Mesothelial cell of epicardium (in vitro differentiated cells): ENCODE measurements around the gene GLIS2. TPM values are rescaled to one million over a fixed set of nuclear protein-coding genes. Genes with fewer than 3 reads are reported as not detected.
"Not testable (repeated sequence)": the region's sequence is repeated elsewhere in the genome, so short reads cannot be mapped to it uniquely, and the experiment has no call there.

ENCODE experiments used
- DNase-seq, 2 experiments: peaks; one replicate each; pipeline ENCODE4 v3.0.0; 2021; ENCODE audit warnings: low spot score in 2 of 2; ENCODE audit not compliant: unreplicated experiment in 2 of 2
- H3K27ac Mint-ChIP-seq: 2 replicates; pipeline ENCODE4 v1.8.0; 2021; ENCODE audit warnings: mixed read lengths
- H3K27me3 Mint-ChIP-seq: 2 replicates; pipeline ENCODE4 v1.8.0; 2021; ENCODE audit warnings: low read depth, mixed read lengths
- H3K36me3 Mint-ChIP-seq: 2 replicates; pipeline ENCODE4 v1.8.0; 2021; ENCODE audit warnings: mixed read lengths
- H3K4me1 Mint-ChIP-seq: 2 replicates; pipeline ENCODE4 v1.8.0; 2021; ENCODE audit warnings: mixed read lengths
- H3K4me3 Mint-ChIP-seq: 2 replicates; pipeline ENCODE4 v1.8.0; 2021; ENCODE audit warnings: mild to moderate bottlenecking, moderate library complexity, mixed read lengths
- H3K9me3 Mint-ChIP-seq: 2 replicates; pipeline ENCODE4 v1.8.0; 2021; ENCODE audit warnings: mixed read lengths
- CTCF ChIP-seq: fragments of 200-600 bp; sonication (generic); IDR thresholded peaks from one replicate; pipeline ENCODE4 v1.5.0; 2021; ENCODE audit warnings: antibody characterized with exemption; ENCODE audit not compliant: unreplicated experiment
- total RNA-seq: library from RNA; stranded (reverse); gene quantifications from 3 replicates; pipeline ENCODE4 v1.2.1, GENCODE V29; 2021

The GLIS2 gene
- total RNA-seq, 1 donor from 2014 or later, result 79.6 TPM

- Mint-ChIP-seq H3K27ac (peak overlapping the region; percentile 83), H3K9me3 (no peaks in the 10 kb centered on the region), H3K4me1 (peaks cover 14% of the 10 kb centered on the region), H3K4me3 (no peak overlapping the region), H3K36me3 (peaks cover 13% of the 10 kb centered on the region), H3K27me3 (no peaks in the 10 kb centered on the region)
- no peak for DNase-seq
- no peak for TF ChIP-seq CTCF
Measured at GRCh38 chr16:4342866-4343744, 27.2 kb downstream of the GLIS2 start.

GRCh38 chr16:4344300-4344982 lies 28.6 kb downstream of the GLIS2 start:
- H3K4me3 Mint-ChIP-seq, H3K9me3 Mint-ChIP-seq, DNase-seq, H3K27me3 Mint-ChIP-seq: not testable (repeated sequence)
- Mint-ChIP-seq H3K27ac (peak overlapping the region; percentile 78), H3K4me1 (peaks cover 12% of the 10 kb centered on the region), H3K36me3 (peaks cover 13% of the 10 kb centered on the region)

GRCh38 chr16:4344983-4345835 lies 29.3 kb downstream of the GLIS2 start:
- H3K4me1 Mint-ChIP-seq, result peaks cover 5% of the 10 kb centered on the region
- no peaks in the 10 kb centered on the region for H3K27me3 Mint-ChIP-seq
- H3K4me3 Mint-ChIP-seq, result no peak overlapping the region
- TF ChIP-seq CTCF, result no peak
- H3K36me3 Mint-ChIP-seq, result peaks cover 13% of the 10 kb centered on the region
- no peaks in the 10 kb centered on the region for H3K9me3 Mint-ChIP-seq
- DNase-seq, result no peak
- peak overlapping the region; percentile 78 for H3K27ac Mint-ChIP-seq

- Mint-ChIP-seq H3K9me3 (no peaks in the 10 kb centered on the region), H3K4me3 (no peak overlapping the region), H3K4me1 (peaks cover 8% of the 10 kb centered on the region), H3K27me3 (no peaks in the 10 kb centered on the region), H3K27ac (no peak overlapping the region), H3K36me3 (peaks cover 13% of the 10 kb centered on the region)
- TF ChIP-seq CTCF, result no peak
- no peak for DNase-seq
Measured at GRCh38 chr16:4345836-4346781, 30.2 kb downstream of the GLIS2 start.

GRCh38 chr16:4347010-4347409 lies 31.1 kb downstream of the GLIS2 start:
- H3K4me1 Mint-ChIP-seq, result peaks cover 15% of the 10 kb centered on the region

More at GRCh38 chr16:4347010-4347409, 31.1 kb downstream of the GLIS2 start:
- no peaks in the 10 kb centered on the region for H3K9me3 Mint-ChIP-seq
- H3K27ac Mint-ChIP-seq, result no peak overlapping the region
- no peak for DNase-seq
- H3K36me3 Mint-ChIP-seq, result peaks cover 13% of the 10 kb centered on the region
- no peak for TF ChIP-seq CTCF
- H3K4me3 Mint-ChIP-seq, result no peak overlapping the region
- no peaks in the 10 kb centered on the region for H3K27me3 Mint-ChIP-seq
